ENCODE results near the gene IL2.

DNA sequence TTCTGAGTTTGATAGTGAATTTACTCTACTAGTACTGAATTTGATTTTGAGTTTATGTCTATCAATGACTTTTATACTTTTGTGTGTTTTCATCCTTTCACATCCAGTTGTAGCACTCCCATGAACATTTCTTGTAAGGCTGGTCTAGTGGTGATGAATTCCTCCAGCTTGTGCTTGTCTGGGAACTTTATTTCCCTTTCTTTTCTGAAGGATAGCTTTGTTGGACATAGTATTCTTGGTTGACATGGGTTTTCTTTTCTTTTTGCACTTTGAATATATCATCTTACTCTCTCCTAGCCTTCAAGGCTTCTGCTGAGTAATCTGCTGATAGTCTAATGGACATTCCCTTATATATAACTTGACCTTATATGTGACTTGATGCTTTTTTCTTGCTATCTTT lies 32.5 kb upstream of the IL2 start:
- no peak for TF ChIP-seq CTCF (IDR thresholded peaks at IDR 0.05; ENCODE audit: extremely low read depth in 1 of 2, insufficient read depth in 1 of 2, low read depth in 1 of 2, low read length in 2 of 2)
- TF ChIP-seq POLR2AphosphoS5 (IDR thresholded peaks at IDR 0.05; ENCODE audit: insufficient read depth, low read depth, low read length), result no peak
- no peak for TF ChIP-seq POLR2A (IDR thresholded peaks at IDR 0.05; ENCODE audit: low read depth, low read length)
- no peak for TF ChIP-seq MAX (IDR thresholded peaks at IDR 0.05; ENCODE audit: insufficient read depth, insufficient read length)
- no peak for TF ChIP-seq GATA2 (IDR thresholded peaks at IDR 0.05; ENCODE audit: insufficient read depth, insufficient read length, low read depth, low read length)
- no peak for TF ChIP-seq EZH2 (IDR thresholded peaks at IDR 0.05; ENCODE audit: borderline replicate concordance, low read depth, low read length, severe bottlenecking)
